ENCODE measurements around the gene DDOST.

DNA sequence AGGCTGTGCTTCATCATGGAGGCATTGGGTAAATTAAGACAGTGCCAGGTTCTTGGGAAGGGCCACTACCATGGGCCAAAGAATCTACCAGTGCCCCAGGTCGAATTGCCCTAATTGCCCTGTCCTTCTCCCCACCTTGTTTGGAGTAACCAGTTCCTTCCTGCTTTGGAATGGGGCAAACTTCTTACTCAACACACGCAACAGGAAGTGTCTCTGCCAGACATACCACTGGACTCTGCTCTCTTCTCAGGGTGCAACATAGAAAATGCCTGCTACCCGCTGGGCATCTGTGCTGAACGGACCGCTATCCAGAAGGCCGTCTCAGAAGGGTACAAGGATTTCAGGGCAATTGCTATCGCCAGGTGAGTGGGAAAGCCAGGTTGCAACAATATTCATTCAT lies 56.5 kb downstream of the DDOST start:
- TF ChIP-seq, protein P1, sequence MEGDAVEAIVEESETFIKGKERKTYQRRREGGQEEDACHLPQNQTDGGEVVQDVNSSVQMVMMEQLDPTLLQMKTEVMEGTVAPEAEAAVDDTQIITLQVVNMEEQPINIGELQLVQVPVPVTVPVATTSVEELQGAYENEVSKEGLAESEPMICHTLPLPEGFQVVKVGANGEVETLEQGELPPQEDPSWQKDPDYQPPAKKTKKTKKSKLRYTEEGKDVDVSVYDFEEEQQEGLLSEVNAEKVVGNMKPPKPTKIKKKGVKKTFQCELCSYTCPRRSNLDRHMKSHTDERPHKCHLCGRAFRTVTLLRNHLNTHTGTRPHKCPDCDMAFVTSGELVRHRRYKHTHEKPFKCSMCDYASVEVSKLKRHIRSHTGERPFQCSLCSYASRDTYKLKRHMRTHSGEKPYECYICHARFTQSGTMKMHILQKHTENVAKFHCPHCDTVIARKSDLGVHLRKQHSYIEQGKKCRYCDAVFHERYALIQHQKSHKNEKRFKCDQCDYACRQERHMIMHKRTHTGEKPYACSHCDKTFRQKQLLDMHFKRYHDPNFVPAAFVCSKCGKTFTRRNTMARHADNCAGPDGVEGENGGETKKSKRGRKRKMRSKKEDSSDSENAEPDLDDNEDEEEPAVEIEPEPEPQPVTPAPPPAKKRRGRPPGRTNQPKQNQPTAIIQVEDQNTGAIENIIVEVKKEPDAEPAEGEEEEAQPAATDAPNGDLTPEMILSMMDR (IDR thresholded peaks at IDR 0.05; ENCODE audit: borderline replicate concordance, extremely low read depth, low read length, poor library complexity, severe bottlenecking) = no peak
- no peak for TF ChIP-seq EZH2 (IDR thresholded peaks at IDR 0.05; ENCODE audit: borderline replicate concordance, low read depth, low read length, severe bottlenecking)
